ENCODE data around the gene EDARADD.

GRCh38 chr1:236407059-236407458 is 13.0 kb downstream of the EDARADD start:
- TF ChIP-seq, protein P1, sequence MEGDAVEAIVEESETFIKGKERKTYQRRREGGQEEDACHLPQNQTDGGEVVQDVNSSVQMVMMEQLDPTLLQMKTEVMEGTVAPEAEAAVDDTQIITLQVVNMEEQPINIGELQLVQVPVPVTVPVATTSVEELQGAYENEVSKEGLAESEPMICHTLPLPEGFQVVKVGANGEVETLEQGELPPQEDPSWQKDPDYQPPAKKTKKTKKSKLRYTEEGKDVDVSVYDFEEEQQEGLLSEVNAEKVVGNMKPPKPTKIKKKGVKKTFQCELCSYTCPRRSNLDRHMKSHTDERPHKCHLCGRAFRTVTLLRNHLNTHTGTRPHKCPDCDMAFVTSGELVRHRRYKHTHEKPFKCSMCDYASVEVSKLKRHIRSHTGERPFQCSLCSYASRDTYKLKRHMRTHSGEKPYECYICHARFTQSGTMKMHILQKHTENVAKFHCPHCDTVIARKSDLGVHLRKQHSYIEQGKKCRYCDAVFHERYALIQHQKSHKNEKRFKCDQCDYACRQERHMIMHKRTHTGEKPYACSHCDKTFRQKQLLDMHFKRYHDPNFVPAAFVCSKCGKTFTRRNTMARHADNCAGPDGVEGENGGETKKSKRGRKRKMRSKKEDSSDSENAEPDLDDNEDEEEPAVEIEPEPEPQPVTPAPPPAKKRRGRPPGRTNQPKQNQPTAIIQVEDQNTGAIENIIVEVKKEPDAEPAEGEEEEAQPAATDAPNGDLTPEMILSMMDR (IDR thresholded peaks at IDR 0.05): no peak
- no peak for TF ChIP-seq POLR2A (IDR thresholded peaks at IDR 0.05)
- TF ChIP-seq EP300 (IDR thresholded peaks at IDR 0.05): no peak
